ENCODE results near the gene DNAAF1. TPM values are rescaled to one million over a fixed set of nuclear protein-coding genes. Genes with fewer than 3 reads are reported as not detected.

DNAAF1 gene
- total and polyA plus RNA-seq, 2 experiments from 2014 or later = 0.42 TPM

GRCh38 chr16:84138500-84138823, 6.6 kb upstream of the DNAAF1 start:
- Histone ChIP-seq H3K27me3 (ENCODE audit: insufficient read depth) (no peaks in the 10 kb centered on the region), H2AFZ (no peak overlapping the region), H4K20me1 (replicated peaks; ENCODE audit: insufficient read depth) (peaks cover 26% of the 10 kb centered on the region), H3F3A (replicated peaks; ENCODE audit: low read depth) (no peaks in the 10 kb centered on the region), H3K4me2 (peak overlapping the region; percentile 69), H3K9me2 (ENCODE audit: insufficient read depth) (no peaks in the 10 kb centered on the region), H3K27ac (ENCODE audit: low read depth) (peak overlapping the region; percentile 53; the same call in 1 of the 2 replicates), H3K36me3 (ENCODE audit: insufficient read depth) (no peaks in the 10 kb centered on the region; the same call in 1 of the 2 replicates), H3K4me1 (ENCODE audit: insufficient read depth) (peaks cover 39% of the 10 kb centered on the region), H3K4me3 (peak overlapping the region; percentile 15; the same call in 1 of the 2 replicates), H3K79me2 (replicated peaks; ENCODE audit: insufficient read depth) (peaks cover 97% of the 10 kb centered on the region)
- DNase-seq (ENCODE audit: low spot score) (no peak), ATAC-seq (no peak)
- H3K4me1 Mint-ChIP-seq = peaks cover 55% of the 10 kb centered on the region
- TF ChIP-seq, protein P1, sequence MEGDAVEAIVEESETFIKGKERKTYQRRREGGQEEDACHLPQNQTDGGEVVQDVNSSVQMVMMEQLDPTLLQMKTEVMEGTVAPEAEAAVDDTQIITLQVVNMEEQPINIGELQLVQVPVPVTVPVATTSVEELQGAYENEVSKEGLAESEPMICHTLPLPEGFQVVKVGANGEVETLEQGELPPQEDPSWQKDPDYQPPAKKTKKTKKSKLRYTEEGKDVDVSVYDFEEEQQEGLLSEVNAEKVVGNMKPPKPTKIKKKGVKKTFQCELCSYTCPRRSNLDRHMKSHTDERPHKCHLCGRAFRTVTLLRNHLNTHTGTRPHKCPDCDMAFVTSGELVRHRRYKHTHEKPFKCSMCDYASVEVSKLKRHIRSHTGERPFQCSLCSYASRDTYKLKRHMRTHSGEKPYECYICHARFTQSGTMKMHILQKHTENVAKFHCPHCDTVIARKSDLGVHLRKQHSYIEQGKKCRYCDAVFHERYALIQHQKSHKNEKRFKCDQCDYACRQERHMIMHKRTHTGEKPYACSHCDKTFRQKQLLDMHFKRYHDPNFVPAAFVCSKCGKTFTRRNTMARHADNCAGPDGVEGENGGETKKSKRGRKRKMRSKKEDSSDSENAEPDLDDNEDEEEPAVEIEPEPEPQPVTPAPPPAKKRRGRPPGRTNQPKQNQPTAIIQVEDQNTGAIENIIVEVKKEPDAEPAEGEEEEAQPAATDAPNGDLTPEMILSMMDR (conservative IDR thresholded peaks at IDR 0.05; ENCODE audit: low read depth in 2 of 2) = no peak
- no peak for TF ChIP-seq CREB1 (CRISPR knock-in tag; IDR thresholded peaks at IDR 0.05; ENCODE audit: low read depth)
- no peak for TF ChIP-seq NANOG (IDR thresholded peaks at IDR 0.05; ENCODE audit: borderline replicate concordance)
- TF ChIP-seq STAT1 (IDR thresholded peaks at IDR 0.05; ENCODE audit: unreplicated experiment) = no peak
- no peak for TF ChIP-seq POLR2AphosphoS5 (IDR thresholded peaks at IDR 0.05; ENCODE audit: low read depth)
- TF ChIP-seq, protein P2, sequence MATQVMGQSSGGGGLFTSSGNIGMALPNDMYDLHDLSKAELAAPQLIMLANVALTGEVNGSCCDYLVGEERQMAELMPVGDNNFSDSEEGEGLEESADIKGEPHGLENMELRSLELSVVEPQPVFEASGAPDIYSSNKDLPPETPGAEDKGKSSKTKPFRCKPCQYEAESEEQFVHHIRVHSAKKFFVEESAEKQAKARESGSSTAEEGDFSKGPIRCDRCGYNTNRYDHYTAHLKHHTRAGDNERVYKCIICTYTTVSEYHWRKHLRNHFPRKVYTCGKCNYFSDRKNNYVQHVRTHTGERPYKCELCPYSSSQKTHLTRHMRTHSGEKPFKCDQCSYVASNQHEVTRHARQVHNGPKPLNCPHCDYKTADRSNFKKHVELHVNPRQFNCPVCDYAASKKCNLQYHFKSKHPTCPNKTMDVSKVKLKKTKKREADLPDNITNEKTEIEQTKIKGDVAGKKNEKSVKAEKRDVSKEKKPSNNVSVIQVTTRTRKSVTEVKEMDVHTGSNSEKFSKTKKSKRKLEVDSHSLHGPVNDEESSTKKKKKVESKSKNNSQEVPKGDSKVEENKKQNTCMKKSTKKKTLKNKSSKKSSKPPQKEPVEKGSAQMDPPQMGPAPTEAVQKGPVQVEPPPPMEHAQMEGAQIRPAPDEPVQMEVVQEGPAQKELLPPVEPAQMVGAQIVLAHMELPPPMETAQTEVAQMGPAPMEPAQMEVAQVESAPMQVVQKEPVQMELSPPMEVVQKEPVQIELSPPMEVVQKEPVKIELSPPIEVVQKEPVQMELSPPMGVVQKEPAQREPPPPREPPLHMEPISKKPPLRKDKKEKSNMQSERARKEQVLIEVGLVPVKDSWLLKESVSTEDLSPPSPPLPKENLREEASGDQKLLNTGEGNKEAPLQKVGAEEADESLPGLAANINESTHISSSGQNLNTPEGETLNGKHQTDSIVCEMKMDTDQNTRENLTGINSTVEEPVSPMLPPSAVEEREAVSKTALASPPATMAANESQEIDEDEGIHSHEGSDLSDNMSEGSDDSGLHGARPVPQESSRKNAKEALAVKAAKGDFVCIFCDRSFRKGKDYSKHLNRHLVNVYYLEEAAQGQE (IDR thresholded peaks at IDR 0.05; ENCODE audit: unreplicated experiment) = no peak
- no peak for TF ChIP-seq ZNF114 (CRISPR knock-in tag; IDR thresholded peaks at IDR 0.05)
- TF ChIP-seq EZH2 (IDR thresholded peaks at IDR 0.05; ENCODE audit: low read depth, unreplicated experiment) = no peak
- no peak for TF ChIP-seq EZH2phosphoT487 (IDR thresholded peaks at IDR 0.05; ENCODE audit: unreplicated experiment)
- no peak for TF ChIP-seq ETS1 (IDR thresholded peaks at IDR 0.05)
- no peak for TF ChIP-seq ZNF462 (CRISPR knock-in tag; IDR thresholded peaks at IDR 0.05)
- no peak for TF ChIP-seq ZNF331 (CRISPR knock-in tag; IDR thresholded peaks at IDR 0.05; ENCODE audit: low read depth)
- TF ChIP-seq JUNB (IDR thresholded peaks at IDR 0.05; ENCODE audit: unreplicated experiment) = no peak
- peak overlapping the region; percentile 35; the same call in 2 of the 3 replicates for H3K4me3 Mint-ChIP-seq
- peaks cover 10% of the 10 kb centered on the region for H3K27me3 Mint-ChIP-seq (ENCODE audit: insufficient read depth, low read depth, poor library complexity)
- peaks cover 6% of the 10 kb centered on the region for H3K36me3 Mint-ChIP-seq (ENCODE audit: low read depth)
- no peaks in the 10 kb centered on the region for H3K9me3 Mint-ChIP-seq
- H3K27ac Mint-ChIP-seq = peak overlapping the region; percentile 51
